AG04450 (cell line): ENCODE data around the gene FLT3LG. TPM values are rescaled to one million over a fixed set of nuclear protein-coding genes. Genes with fewer than 3 reads are reported as not detected.

Experiments used
- CTCF ChIA-PET: fragments of 300-600, 350-600 bp; formaldehyde crosslinking; extraction: SDS; loops from one replicate; lab custom pipeline; 2022; ENCODE audit warnings: antibody characterized with exemption, inconsistent platforms; lab: Charles Lee
- POLR2A ChIA-PET: fragments of 350-600 bp; formaldehyde crosslinking; extraction: SDS; loops from one replicate; lab custom pipeline; 2021; ENCODE audit warnings: antibody characterized with exemption, inconsistent platforms; lab: Yijun Ruan, JAX
- DNase-seq: peaks from one replicate; pipeline ENCODE4 v3.0.0-alpha.2; 2011; ENCODE audit warnings: low read depth, low spot score
- H3K27ac ChIP-seq: one replicate; pipeline ENCODE4 v1.5.1; 2012; ENCODE audit warnings: low read depth, low read length, control low read depth
- H3K27me3 ChIP-seq: one replicate; pipeline ENCODE4 v1.6.0; 2012; ENCODE audit warnings: low read length; ENCODE audit not compliant: control insufficient read depth, insufficient read depth
- H3K4me3 ChIP-seq: 2 replicates; pipeline ENCODE4 v1.5.1; 2011; ENCODE audit warnings: mild to moderate bottlenecking, low read depth, low read length, control low read depth
- H3K9me3 ChIP-seq: 2 replicates; pipeline ENCODE4 v1.5.1; 2012; ENCODE audit warnings: low read length; ENCODE audit not compliant: control insufficient read depth, insufficient read depth
- CTCF ChIP-seq: IDR thresholded peaks from 2 replicates; pipeline ENCODE4 v1.5.1; 2011; ENCODE audit warnings: low read depth, low read length, control low read depth, inconsistent platforms
- polyA plus RNA-seq: library from polyadenylated mRNA; depleted of rRNA; stranded (reverse); fragments of >200 nt; gene quantifications from 2 replicates; pipeline ENCODE4 v1.2.3, GENCODE V29; 2011

Gene FLT3LG
- polyA plus RNA-seq, 1 experiment, result 3.7 TPM

DNA sequence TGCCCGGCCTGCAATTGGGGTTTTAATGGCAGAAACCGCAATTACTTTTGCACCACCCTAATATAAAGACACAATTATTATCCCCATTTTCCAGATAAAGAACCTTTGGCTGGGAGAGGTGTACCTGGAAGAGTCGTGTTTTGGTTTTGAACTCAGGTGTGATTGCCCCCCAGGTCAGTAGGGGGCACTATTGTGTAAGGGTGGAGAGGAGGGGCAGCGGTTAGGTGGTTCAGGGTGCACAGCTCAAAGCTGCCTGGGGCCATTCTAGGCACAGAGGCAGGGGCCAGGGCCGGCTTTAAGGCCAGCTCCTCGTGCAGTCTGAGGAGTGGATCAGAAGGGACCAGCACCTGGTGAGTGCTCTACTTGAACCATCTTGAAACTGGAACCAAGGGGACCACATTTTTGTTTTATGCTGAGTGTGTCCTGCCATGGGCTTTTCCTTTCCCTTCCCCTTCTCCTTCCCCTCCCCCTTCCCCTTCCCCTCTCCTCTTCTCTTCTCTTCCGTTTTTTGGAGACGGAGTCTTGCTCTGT lies 32.6 kb downstream of the FLT3LG start:
- no peaks in the 10 kb centered on the region for H3K27me3 ChIP-seq
- no peaks in the 10 kb centered on the region for H3K9me3 ChIP-seq
- H3K27ac ChIP-seq, result no peak overlapping the region
- CTCF ChIA-PET, result interaction anchor here (0.6 to 3.4 kb wide), 6 partner anchors 40 to 173 kb away, joined by 3 to 22 read pairs (median 3); no protein-coding TSS in a partner anchor
- TF ChIP-seq CTCF, result peak; percentile 67
- H3K4me3 ChIP-seq, result no peak overlapping the region
- DNase-seq, result no peak
- POLR2A ChIA-PET, result interaction anchor here (0.7 to 0.9 kb wide), 2 partner anchors 9 to 40 kb away, joined by 3 to 4 read pairs; no protein-coding TSS in a partner anchor

DNA sequence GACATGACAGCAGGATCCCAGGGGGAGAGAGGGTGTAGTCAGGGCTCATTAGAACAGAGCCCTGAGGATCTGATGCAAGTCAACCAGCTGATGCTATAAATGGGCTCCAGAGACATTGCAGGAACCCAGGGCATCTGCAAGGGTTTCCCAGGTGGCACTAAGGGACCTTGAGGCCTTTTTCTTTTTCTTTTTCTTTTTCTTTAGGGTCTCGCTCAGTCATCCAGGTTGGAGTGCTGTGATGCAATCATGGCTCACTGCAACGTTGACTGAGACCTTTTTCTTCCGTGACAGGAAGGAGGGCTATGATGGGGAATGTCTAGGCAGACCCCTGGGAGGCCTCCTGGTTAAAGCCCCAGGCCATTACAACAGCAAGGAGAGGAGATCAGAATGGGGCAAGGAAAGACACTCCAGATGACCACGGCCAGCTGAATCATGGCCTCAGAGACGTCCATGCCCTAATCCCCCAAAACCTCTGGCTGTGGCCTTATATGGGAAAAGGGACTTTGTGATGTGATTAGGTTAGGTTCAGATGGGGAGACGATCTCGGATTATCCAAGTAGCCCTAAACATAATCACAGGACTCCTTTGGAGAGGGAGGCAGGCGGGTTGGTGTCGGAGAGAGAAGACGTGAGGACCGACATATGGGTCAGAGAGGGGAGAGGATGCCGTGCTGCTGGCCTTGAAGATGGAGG lies 33.9 kb downstream of the FLT3LG start:
- no peak for DNase-seq
- ChIA-PET POLR2A (interaction anchor here (0.9 kb wide), 1 partner anchor 12 kb away, joined by 4 read pairs; the partner anchor contains the start of gene RPS11), CTCF (interaction anchor here (1.0 kb wide), 1 partner anchor 62 kb away, joined by 5 read pairs; no protein-coding TSS in a partner anchor)
- no peak overlapping the region for H3K27ac ChIP-seq
- H3K27me3 ChIP-seq, result no peaks in the 10 kb centered on the region
- H3K4me3 ChIP-seq, result no peak overlapping the region
- no peaks in the 10 kb centered on the region for H3K9me3 ChIP-seq
- no peak for TF ChIP-seq CTCF

DNA sequence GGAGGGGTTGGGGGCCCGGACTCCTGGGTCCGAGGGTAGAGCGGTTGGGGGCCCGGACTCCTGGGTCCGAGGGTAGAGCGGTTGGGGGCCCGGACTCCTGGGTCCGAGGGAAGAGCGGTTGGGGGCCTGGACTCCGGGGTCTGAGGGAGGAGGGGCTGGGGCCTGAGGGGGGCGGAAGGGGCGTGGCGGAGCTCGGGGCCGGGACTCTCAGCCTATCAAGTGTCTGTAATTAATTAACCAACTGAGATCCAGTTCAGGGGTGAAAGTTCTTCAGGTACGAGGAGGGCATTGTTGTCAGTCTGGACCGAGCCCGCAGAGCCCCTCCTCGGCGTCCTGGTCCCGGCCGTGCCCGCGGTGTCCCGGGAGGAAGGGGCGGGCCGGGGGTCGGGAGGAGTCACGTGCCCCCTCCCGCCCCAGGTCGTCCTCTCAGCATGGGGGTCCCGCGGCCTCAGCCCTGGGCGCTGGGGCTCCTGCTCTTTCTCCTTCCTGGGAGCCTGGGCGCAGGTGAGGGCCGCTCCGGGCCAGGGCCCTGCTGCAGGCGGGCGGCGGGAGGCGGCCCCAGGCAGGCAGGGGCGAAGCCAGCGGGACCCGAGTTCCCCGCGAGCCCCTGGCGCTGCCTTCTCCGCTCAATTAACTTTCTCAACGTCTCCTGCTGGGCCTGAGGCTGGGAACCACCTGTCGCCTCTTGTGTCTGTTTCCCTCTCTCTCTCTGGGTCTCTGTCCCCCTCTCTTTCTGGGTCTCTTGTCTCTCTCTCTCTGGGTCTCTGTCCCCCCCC lies 39.1 kb downstream of the FLT3LG start:
- ChIA-PET POLR2A (interaction anchor here (0.9 to 1.4 kb wide), 2 partner anchors 17 to 67 kb away, joined by 3 to 4 read pairs; partner anchors contain the start of genes NOSIP and RPS11), CTCF (interaction anchor here (1.2 to 2.2 kb wide), 2 partner anchors 34 to 56 kb away, joined by 4 to 5 read pairs; no protein-coding TSS in a partner anchor)
- DNase-seq, result no peak
- Histone ChIP-seq H3K4me3 (peak overlapping the region; percentile 63), H3K27me3 (no peaks in the 10 kb centered on the region), H3K27ac (no peak overlapping the region), H3K9me3 (no peaks in the 10 kb centered on the region)
- TF ChIP-seq CTCF, result no peak

DNA sequence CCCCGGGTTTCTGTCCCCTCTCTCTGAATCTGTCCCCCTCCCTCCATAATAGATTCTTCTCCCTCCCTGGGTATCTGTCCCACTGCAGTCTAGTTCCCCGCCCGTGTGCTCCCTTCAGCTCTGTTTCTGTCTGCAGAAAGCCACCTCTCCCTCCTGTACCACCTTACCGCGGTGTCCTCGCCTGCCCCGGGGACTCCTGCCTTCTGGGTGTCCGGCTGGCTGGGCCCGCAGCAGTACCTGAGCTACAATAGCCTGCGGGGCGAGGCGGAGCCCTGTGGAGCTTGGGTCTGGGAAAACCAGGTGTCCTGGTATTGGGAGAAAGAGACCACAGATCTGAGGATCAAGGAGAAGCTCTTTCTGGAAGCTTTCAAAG lies 39.7 kb downstream of the FLT3LG start:
- POLR2A ChIA-PET, result interaction anchor here (1.4 kb wide), 1 partner anchor 18 kb away, joined by 4 read pairs; the partner anchor contains the start of gene RPS11
- Histone ChIP-seq H3K27ac (no peak overlapping the region), H3K27me3 (no peaks in the 10 kb centered on the region), H3K9me3 (no peaks in the 10 kb centered on the region), H3K4me3 (peak overlapping the region; percentile 29)
- CTCF ChIA-PET, result interaction anchor here (1.2 to 2.2 kb wide), 2 partner anchors 33 to 56 kb away, joined by 4 to 5 read pairs; no protein-coding TSS in a partner anchor
- TF ChIP-seq CTCF, result no peak
- no peak for DNase-seq
